ENCODE data around the gene PYM1.
"Not testable (repeated sequence)": the region's sequence is repeated elsewhere in the genome, so short reads cannot be mapped to it uniquely, and the experiment has no call there.

PYM1 gene

DNA sequence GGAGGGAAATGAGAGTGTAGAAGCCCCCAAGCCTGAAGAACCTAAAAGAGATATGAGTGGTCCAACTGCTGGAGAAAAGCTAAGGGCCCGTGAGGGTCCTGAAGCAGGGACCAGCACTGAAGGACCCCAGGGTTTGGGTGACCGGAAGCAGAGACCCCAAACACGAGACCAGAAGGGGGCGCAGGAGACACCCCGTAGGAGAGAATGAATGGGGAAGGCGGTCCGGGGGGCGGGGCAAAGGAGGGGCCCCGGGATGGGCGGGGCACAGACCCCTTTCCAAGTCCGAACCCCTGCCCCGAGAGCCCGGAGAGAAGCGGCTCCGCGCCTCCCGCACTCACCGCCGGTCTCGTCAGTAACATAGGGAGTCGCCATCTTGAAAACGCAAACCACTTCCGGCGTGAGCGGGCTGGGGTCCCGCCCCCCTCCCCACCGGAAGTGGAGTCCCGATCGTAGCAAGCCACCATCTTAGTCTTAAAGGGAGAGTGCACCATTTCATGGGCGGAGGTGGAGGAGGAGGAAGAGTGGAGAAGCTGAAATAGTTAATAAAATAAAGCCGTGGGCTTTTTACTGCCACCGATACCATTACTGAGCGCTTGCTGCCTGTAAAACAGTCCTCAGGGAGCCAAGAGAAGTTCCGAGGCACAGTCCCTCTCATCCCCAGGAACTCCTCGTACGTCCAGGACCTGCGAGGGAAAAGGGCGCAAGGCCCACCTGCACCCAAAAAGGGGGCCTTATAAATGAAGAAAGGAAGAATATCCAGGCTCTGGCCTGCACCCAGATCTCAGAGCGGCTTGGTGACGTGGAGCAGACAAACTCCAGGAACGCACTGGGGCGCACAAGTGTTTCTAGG is 731 bp downstream of the PYM1 start:
- DNase-seq (ENCODE audit: low spot score): peak; percentile 93
- in situ Hi-C loops (cut with MboI; ENCODE audit: low sequenced_read_pairs, unreplicated experiment): no loop called here
- TF ChIP-seq, protein P1, sequence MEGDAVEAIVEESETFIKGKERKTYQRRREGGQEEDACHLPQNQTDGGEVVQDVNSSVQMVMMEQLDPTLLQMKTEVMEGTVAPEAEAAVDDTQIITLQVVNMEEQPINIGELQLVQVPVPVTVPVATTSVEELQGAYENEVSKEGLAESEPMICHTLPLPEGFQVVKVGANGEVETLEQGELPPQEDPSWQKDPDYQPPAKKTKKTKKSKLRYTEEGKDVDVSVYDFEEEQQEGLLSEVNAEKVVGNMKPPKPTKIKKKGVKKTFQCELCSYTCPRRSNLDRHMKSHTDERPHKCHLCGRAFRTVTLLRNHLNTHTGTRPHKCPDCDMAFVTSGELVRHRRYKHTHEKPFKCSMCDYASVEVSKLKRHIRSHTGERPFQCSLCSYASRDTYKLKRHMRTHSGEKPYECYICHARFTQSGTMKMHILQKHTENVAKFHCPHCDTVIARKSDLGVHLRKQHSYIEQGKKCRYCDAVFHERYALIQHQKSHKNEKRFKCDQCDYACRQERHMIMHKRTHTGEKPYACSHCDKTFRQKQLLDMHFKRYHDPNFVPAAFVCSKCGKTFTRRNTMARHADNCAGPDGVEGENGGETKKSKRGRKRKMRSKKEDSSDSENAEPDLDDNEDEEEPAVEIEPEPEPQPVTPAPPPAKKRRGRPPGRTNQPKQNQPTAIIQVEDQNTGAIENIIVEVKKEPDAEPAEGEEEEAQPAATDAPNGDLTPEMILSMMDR (IDR thresholded peaks at IDR 0.05; ENCODE audit: borderline replicate concordance, control extremely low read depth, extremely low read depth, insufficient read depth, missing control alignments): peak; percentile 80

DNA sequence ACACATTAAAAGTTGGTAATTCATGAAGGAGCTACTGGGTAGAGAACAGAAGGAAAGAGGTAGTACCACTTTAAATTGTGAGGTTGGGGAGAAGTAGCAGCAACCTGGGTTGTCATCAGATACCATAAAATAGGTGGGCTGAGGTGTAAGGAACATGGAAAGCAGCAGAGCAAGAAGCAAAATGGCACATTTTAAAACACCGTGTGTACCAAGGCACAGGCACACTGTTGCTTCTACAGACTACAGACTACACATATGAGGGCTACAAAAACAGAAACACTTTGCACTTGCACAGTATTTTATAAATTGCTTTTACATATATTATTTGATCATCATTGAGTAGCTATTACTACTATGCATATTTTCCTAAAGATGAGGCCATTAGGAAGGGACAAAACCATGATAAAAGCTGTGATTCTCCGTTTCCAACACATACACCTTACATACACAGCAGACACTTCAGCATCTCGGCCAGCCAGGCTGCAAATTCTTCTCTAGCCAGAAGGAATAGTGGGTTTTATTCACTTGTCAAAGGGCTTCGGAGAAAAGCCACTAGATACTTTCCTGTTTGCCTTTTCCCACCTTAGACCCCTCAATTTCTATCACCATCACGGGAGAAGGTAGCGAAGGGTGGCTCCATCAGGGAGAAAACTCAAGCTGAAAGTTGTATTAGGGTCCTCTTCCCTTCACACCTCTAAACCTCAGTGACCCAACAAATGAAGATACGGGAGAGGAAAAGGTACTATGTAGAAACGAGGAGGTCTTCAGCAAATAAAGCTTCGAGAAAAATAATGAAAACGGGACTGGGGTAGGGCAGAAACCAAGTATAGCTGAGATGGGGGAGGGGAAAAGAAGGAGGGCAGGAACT is 1.6 kb downstream of the PYM1 start:
- no peak for DNase-seq (ENCODE audit: low spot score)
- TF ChIP-seq, protein P1 (IDR thresholded peaks at IDR 0.05; ENCODE audit: borderline replicate concordance, control extremely low read depth, extremely low read depth, insufficient read depth, missing control alignments): no peak
- in situ Hi-C loops (cut with MboI; ENCODE audit: low sequenced_read_pairs, unreplicated experiment): no loop called here

DNA sequence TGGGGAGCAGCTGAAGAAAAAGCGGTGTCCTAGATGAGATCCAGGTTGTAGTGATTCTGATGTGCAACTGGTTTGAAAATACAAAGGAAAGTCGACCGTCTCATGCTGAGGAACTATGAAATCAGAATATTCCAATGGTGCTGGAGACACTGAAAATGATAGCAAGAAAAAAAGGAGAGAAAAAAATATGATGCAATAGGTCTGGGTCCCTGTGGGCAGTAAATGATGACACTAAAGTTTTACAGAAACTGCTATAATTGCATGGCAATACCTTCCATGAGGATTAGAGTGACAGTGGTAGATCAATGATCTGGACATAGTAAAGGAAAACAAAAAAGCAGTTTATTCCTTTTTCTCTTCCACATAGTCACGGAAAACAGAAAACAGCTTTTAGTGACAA is 2.3 kb downstream of the PYM1 start:
- DNase-seq (ENCODE audit: low spot score): no peak
- TF ChIP-seq, protein P1 (IDR thresholded peaks at IDR 0.05; ENCODE audit: borderline replicate concordance, control extremely low read depth, extremely low read depth, insufficient read depth, missing control alignments): no peak
- in situ Hi-C loops (cut with MboI; ENCODE audit: low sequenced_read_pairs, unreplicated experiment): no loop called here

DNA sequence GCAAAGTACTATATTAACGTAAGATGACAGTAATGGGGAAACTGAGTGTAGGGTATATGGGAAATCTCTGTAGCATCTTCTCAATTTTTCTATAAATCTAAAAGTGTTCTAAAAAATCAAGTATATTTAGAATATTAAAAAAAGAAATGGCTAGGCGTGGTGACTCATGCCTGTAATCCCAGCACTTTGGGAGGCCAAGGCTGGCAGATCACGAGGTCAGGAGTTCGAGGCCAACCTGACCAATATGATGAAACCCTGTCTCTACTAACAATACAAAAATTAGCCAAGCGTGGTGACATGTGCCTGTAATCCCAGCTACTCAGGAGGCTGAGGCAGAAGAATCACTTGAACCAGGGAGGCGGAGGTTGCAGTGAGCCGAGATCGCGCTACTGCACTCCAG is 4.0 kb downstream of the PYM1 start:
- DNase-seq (ENCODE audit: low spot score); in situ Hi-C loops (cut with MboI; ENCODE audit: low sequenced_read_pairs, unreplicated experiment): not testable (repeated sequence)

DNA sequence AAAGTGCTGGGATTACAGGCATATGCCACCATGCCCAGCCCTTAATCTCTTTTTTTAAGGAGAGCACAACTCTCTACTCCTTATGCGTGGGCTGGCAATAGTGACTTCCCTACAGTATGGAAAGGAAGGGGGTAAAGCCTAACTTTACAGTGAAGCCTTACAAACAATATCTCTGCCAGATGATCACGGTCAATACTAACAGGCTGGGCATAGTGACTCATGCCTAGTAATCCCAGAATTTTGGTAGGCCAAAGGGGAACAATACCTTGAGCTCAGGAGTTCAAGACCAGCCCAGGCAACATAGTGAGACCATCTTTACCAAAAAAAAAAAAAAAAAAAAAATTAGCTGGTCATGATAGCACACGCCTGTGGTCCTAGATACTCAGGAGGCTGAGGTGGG is 5.6 kb downstream of the PYM1 start:
- in situ Hi-C loops (cut with MboI; ENCODE audit: low sequenced_read_pairs, unreplicated experiment): no loop called here
- no peak for DNase-seq (ENCODE audit: low spot score)
- TF ChIP-seq, protein P1 (IDR thresholded peaks at IDR 0.05; ENCODE audit: borderline replicate concordance, control extremely low read depth, extremely low read depth, insufficient read depth, missing control alignments): no peak

DNA sequence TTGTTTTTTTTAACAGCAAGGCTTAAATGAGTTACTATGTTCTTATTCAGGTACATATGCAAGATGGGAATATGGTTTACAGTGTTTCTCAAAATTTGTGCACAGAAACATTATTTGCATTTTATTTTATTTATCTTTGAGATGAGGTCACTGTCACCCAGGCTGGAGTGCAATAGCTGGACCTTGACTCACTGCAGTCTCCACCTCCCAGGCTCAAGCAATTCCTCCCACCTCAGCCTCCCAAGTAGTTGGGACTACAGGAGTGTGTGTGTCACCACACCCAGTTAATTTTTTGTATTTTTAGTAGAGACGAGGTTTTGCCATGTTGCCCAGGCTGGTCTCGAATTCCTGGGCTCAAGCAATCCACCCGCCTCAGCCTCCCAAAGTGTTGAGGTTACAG is 8.7 kb downstream of the PYM1 start:
- DNase-seq (ENCODE audit: low spot score); in situ Hi-C loops (cut with MboI; ENCODE audit: low sequenced_read_pairs, unreplicated experiment): not testable (repeated sequence)

DNA sequence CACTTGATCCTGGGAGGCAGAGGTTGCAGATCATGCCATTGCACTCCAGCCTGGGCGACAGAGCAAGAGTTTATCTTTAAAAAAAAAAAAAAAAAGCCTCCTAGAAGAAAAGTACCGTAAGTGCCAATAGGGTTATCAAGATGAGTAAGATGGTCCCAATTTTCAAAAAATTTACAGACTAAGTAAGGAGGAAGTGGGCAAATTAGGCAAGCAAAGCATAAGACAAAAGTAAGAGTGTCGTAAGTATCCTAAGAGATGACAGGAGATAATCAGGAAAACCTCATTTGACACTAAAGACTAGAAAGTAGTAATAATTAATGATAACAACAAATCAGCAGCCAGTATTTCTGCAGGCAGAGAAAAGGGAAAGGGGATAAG is 12.2 kb downstream of the PYM1 start:
- no peak for DNase-seq (ENCODE audit: low spot score)
- TF ChIP-seq, protein P1 (IDR thresholded peaks at IDR 0.05; ENCODE audit: borderline replicate concordance, control extremely low read depth, extremely low read depth, insufficient read depth, missing control alignments): no peak
- in situ Hi-C loops (cut with MboI; ENCODE audit: low sequenced_read_pairs, unreplicated experiment): no loop called here
